HUES6 (cell line): Measurements from ENCODE around the gene UGT2B15.
A peak's percentile ranks its signal among the peaks of the same experiment; 100 is the strongest.
"Not testable (repeated sequence)": the region's sequence is repeated elsewhere in the genome, so short reads cannot be mapped to it uniquely, and the experiment has no call there.

Source experiments
- H3K27ac ChIP-seq: 2 replicates; pipeline ENCODE4 v1.7.0; 2013; ENCODE audit warnings: low read depth, mild to moderate bottlenecking, low read length, inconsistent platforms
- H3K27me3 ChIP-seq: 2 replicates; pipeline ENCODE4 v1.6.1; 2013; ENCODE audit warnings: low read length; ENCODE audit not compliant: control insufficient read depth, insufficient read depth
- H3K36me3 ChIP-seq: 2 replicates; pipeline ENCODE4 v1.6.1; 2013; ENCODE audit warnings: low read length; ENCODE audit not compliant: control insufficient read depth, insufficient read depth
- H3K4me1 ChIP-seq: 2 replicates; pipeline ENCODE4 v1.6.1; 2013; ENCODE audit warnings: low read length; ENCODE audit not compliant: control insufficient read depth, insufficient read depth
- H3K4me3 ChIP-seq: 2 replicates; pipeline ENCODE4 v1.5.1; 2013; ENCODE audit warnings: low read depth, low read length
- H3K9ac ChIP-seq: one replicate; pipeline ENCODE4 v1.6.1; 2013; ENCODE audit warnings: mild to moderate bottlenecking, low read length
- H3K9me3 ChIP-seq: 2 replicates; pipeline ENCODE4 v1.6.1; 2013; ENCODE audit warnings: low read depth, low read length; ENCODE audit not compliant: control insufficient read depth, insufficient read depth

Gene UGT2B15

DNA sequence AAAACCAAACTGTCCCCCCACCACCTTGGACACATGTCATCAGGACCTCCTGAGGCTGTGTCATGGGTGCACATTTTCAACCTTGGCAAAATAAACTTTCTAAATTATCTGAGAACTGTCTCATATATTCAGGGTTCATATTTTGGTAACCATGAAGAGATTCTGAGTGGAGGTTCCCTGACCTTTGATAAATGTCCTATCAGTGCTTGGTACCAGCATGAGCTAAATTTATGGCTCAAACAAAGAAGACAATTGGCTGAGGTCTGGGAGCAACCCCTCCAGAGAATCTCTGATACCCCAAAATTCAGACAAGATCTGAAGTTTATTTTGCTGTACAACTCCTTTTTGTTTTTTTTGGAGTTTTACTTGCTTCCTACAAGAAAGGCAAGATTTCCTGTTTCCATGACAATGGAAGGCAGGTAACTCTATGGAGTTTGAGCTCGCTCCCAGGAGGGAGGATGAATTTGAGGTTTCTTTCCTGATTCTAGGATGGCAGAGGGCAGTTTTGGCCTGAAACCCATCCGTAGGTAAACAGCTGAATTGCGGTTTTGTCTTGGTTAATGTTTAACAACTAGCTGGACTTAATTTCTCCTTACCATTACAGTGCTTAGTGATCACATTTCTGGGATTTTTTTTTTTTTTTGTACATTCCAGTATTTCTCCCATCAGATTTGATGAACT, 14.5 kb downstream of the UGT2B15 start:
- Histone ChIP-seq H3K9ac (no peak overlapping the region), H3K9me3 (no peaks in the 10 kb centered on the region), H3K4me1 (peaks cover 9% of the 10 kb centered on the region), H3K27ac (peak overlapping the region; percentile 47; the same call in 1 of the 2 replicates), H3K27me3 (no peaks in the 10 kb centered on the region), H3K36me3 (no peaks in the 10 kb centered on the region), H3K4me3 (no peak overlapping the region)

DNA sequence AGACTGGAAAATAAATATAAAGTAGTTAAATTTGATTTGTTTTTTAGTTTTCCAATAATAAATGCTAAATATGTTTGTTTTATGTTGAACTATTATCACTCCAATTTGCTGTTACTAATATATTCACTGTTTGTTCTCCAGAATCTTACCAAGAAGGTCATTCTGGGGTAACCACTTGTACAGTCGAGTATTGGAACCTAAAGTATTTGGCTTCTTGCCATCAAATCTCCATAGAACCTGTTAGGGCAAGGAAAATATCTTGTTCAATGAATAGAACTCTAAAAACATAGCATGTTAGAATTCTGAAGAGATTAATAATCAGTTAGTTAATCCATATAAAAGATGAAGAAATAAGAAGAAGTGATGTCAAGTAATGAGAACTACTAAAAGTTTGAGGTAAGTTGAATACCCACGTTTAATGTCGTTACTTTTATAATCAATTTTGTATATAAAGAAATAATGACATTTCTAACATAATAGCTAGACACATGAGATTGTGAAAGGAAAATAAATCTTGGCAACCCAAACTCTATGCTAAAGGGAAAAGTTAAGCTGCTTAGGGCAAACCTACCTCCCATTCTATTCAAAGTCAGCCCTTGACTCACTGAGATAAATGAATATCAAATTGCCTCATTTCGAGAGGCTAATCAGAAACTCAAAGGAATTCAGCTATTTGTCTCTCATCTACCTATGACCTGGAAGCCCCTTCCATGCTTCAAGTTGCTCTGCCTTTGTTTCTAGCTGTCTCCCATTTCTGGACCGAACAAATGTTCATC, 15.3 kb downstream of the UGT2B15 start:
- Histone ChIP-seq H3K36me3 (no peaks in the 10 kb centered on the region), H3K4me1 (peaks cover 9% of the 10 kb centered on the region), H3K27me3 (no peaks in the 10 kb centered on the region)

DNA sequence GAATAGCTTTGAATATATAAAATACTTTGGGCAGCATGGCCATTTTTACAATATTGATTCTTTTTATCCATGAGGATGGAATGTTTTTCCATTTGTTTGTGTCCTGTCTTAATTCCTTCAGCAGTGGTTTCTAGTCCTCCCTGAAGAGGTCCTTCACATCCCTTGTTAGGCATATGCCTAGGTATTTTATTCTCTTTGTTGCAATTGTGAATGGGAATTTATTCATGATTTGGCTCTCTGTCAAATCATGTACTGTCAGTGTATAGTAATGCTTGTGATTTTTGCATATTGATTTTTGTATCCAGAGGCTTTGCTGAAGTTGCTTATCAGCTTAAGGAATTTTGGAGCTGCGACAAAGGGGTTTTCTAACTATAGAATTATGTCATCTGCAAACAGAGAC, 18.5 kb downstream of the UGT2B15 start:
- Histone ChIP-seq H3K27ac (no peak overlapping the region), H3K36me3 (no peaks in the 10 kb centered on the region), H3K4me1 (peaks cover 9% of the 10 kb centered on the region), H3K4me3 (no peak overlapping the region), H3K27me3 (no peaks in the 10 kb centered on the region), H3K9ac (no peak overlapping the region), H3K9me3 (no peaks in the 10 kb centered on the region; the same call in 1 of the 2 replicates)

More for the DNA sequence above, 15.3 kb downstream of the UGT2B15 start:
- Histone ChIP-seq H3K27ac (no peak overlapping the region), H3K9ac (no peak overlapping the region), H3K4me3 (no peak overlapping the region), H3K9me3 (no peaks in the 10 kb centered on the region)

DNA sequence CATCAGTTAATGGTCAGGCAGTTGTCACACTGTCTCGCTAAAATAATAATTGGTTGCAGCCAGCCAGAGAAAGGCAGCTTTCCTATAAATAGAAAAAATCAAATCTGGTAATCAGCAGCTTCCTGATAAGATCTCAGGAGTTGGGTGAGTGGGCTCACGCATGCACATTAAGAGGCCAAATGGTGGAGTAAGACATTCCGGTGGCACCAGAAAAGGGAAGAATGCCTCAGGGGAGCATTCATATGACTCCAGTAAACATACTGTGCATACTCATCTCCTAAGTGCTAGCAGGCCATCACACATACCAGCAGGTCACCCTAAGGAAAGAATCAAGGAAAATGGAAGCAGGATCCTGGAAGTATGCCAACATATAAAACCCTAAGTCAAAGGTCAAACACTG, 40.1 kb downstream of the UGT2B15 start:
- H3K4me3 ChIP-seq = no peak overlapping the region
- H3K9me3 ChIP-seq = no peaks in the 10 kb centered on the region
- H3K4me1 ChIP-seq = no peaks in the 10 kb centered on the region
- no peak overlapping the region for H3K27ac ChIP-seq
- no peaks in the 10 kb centered on the region for H3K27me3 ChIP-seq
- H3K9ac ChIP-seq = no peak overlapping the region
- H3K36me3 ChIP-seq = no peaks in the 10 kb centered on the region

DNA sequence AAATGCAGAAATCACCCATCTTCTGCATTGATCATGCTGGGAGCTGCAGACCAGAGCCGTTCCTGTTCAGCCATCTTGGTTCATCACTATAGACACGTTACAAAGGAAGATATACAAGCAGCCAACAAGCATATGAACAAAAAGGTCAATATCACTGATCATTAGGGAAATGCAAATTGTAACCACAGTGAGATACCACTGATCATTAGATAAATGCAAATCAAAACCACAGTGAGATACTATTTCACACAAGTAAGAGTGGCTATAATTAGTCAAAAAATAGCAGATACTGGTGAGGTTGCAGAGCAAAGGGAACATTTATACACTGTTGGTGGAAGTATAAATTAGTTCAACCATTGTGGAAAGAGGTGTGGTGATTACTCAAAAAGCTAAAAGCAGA, 47.7 kb downstream of the UGT2B15 start:
- not testable (repeated sequence) for H3K4me1 ChIP-seq, H3K9me3 ChIP-seq, H3K27ac ChIP-seq, H3K36me3 ChIP-seq, H3K4me3 ChIP-seq, H3K27me3 ChIP-seq, H3K9ac ChIP-seq

DNA sequence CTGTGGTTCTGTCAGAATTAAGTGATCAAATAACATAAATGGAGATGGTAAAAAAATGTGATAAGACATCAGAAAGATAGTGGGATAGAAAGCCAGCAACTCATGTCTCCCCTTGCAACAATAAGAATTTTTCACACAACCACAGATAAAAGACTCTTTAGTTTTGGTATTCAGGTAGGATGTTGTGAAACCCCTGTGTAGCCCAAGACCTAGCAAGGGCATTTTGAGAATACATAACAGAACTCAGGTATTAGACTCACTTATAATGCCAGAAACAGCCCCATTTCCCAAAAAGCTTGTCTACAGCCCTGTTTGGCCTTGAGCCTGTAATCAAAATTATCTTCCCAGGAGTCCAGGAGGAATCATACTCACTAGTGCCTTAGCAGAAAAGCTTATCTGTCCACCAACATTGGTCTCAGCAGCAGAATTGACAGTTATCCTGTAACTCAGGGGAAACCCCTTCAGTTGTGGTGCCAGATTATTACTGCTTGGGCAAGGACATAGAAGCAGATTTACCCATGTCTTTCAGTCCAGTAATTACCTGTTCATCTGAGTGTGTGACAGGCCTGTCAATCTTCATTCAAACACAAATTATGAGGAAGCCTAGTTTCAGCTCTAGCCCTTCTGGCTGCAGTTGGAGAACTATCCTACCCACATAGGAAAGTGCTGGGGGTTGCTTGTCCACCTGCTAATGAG, 53.3 kb downstream of the UGT2B15 start:
- Histone ChIP-seq H3K27ac (no peak overlapping the region), H3K4me3 (no peak overlapping the region), H3K36me3 (no peaks in the 10 kb centered on the region), H3K4me1 (no peaks in the 10 kb centered on the region), H3K27me3 (no peaks in the 10 kb centered on the region), H3K9me3 (no peaks in the 10 kb centered on the region), H3K9ac (no peak overlapping the region)

DNA sequence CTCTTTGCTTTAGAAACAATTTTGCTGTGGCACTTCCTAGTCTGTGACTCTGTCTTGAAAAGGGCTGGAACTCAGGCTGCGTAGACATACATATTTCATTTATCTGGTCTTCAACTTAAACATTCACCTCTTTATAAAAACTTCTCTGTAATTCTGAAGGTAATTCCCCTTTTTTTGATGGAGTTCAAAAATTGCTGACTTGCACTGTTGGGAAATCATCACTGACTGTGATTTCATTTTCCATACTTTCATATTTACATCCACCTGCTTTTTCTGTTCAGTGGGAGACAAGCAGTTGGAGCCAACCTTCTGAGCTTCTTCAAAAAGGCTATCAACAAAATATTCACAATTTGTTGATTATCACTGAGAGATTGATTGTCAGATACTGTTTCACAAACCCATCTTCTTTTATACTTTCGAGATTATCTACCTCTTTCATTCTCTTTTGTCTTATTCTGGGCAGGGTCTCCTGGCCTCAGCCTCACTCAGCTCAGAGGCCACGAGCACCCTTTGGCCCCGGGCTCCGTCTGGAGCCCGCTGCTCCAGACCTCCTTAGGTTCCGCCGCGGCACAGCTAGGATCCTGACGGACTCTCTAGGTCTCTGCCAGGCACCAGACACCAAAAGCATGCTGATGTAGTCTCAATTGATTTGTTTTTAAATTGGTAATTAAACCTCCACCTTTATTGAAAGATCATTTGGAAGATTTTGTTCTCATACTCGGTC, 54.6 kb downstream of the UGT2B15 start:
- H3K9me3 ChIP-seq = no peaks in the 10 kb centered on the region
- no peaks in the 10 kb centered on the region for H3K27me3 ChIP-seq
- H3K27ac ChIP-seq = no peak overlapping the region
- H3K36me3 ChIP-seq = no peaks in the 10 kb centered on the region
- H3K9ac ChIP-seq = no peak overlapping the region
- no peaks in the 10 kb centered on the region for H3K4me1 ChIP-seq
- no peak overlapping the region for H3K4me3 ChIP-seq

DNA sequence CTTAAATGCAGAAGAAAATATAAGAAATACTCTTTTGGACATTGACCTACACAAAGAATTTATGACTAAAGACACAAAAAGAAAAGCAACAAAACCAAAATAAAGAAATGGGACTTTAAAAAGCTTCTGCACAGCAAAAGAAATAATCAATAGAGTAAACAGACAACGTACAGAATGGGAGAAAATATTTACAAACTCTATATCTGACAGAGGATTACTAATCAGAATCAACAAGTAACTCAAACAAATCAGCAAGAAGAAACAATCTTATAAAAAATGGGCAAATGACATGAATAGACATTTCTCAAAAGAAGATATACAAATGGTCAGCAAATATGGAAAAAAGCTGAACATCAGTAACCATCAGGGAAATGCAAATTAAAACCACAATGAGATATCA, 56.7 kb downstream of the UGT2B15 start:
- H3K36me3 ChIP-seq = no peaks in the 10 kb centered on the region
- H3K9me3 ChIP-seq = no peaks in the 10 kb centered on the region
- no peaks in the 10 kb centered on the region for H3K4me1 ChIP-seq
- no peak overlapping the region for H3K27ac ChIP-seq
- no peak overlapping the region for H3K4me3 ChIP-seq
- H3K9ac ChIP-seq = no peak overlapping the region
- H3K27me3 ChIP-seq = no peaks in the 10 kb centered on the region

DNA sequence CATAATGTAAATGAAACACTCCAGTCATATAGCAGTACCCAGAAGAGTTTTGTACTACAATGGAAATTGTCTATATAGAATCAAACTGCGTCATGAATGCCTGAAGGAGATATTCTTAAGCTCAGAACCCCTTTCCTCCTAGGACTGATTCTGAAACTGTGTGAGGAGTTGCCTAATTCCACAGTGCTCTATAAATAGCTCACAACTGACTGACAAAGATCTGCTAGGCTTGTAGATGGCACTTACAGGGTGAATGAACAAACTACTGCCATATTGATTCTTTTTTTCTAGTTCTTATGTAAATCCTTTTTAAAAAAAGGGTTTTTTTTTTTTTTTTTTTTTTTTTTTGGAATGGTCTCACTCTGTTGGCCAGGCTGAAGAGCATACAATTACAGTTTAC, 64.2 kb downstream of the UGT2B15 start:
- no peak overlapping the region for H3K4me3 ChIP-seq
- peaks cover 6% of the 10 kb centered on the region; the same call in 1 of the 2 replicates for H3K9me3 ChIP-seq
- no peaks in the 10 kb centered on the region for H3K27me3 ChIP-seq
- H3K27ac ChIP-seq = no peak overlapping the region
- no peaks in the 10 kb centered on the region for H3K4me1 ChIP-seq
- H3K36me3 ChIP-seq = no peaks in the 10 kb centered on the region
- no peak overlapping the region for H3K9ac ChIP-seq

DNA sequence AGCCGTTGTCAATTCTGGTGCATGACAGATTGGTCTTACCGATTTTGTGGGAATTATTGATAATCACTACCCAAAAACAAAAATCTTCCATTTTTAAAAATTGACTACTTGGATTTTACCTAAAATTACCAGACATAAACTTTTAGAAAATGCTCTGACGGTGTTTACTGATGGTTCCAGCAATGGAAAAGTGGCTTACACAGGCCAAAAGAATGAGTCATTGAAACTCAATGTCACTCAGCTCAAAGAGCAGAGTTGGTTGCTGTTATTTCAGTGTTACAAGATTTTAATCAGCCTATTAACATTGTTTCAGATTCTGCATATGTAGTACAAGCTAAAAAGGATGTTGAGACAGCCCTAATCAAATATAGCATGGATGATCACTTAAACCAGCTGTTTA, 71.3 kb downstream of the UGT2B15 start:
- H3K27ac ChIP-seq = no peak overlapping the region
- no peaks in the 10 kb centered on the region for H3K4me1 ChIP-seq
- H3K9me3 ChIP-seq = peaks cover 6% of the 10 kb centered on the region; the same call in 1 of the 2 replicates
- no peaks in the 10 kb centered on the region for H3K27me3 ChIP-seq
- H3K36me3 ChIP-seq = no peaks in the 10 kb centered on the region
- no peak overlapping the region for H3K9ac ChIP-seq
- H3K4me3 ChIP-seq = no peak overlapping the region
